ENCODE measurements around the gene GRIK4.

The GRIK4 gene

GRCh38 chr11:120929090-120929489, 417.5 kb downstream of the GRIK4 start:
- no peaks in the 10 kb centered on the region for H3K9me3 ChIP-seq (ENCODE audit: insufficient read depth, low read length)
- DNase-seq (ENCODE audit: low read depth, low spot score): no peak
- no peaks in the 10 kb centered on the region for H3K27me3 ChIP-seq (ENCODE audit: insufficient read depth, insufficient read length)
- no peaks in the 10 kb centered on the region for H3K36me3 ChIP-seq (ENCODE audit: insufficient read depth, insufficient read length, low read length)
- peaks cover 5% of the 10 kb centered on the region for H3K4me1 ChIP-seq (ENCODE audit: insufficient read depth, insufficient read length)
- H3K4me3 ChIP-seq (ENCODE audit: insufficient read length, low read depth): no peak overlapping the region
- TF ChIP-seq YY1 (IDR thresholded peaks at IDR 0.05; ENCODE audit: insufficient read depth, insufficient read length): no peak
- no peak for TF ChIP-seq SUZ12 (IDR thresholded peaks at IDR 0.05; ENCODE audit: extremely low read depth, insufficient read depth, insufficient read length)
- no peak for TF ChIP-seq ZNF274 (IDR thresholded peaks at IDR 0.05; ENCODE audit: low read depth, low read length)
- no peak overlapping the region for H3K9ac ChIP-seq (ENCODE audit: insufficient read length, low read depth)

GRCh38 chr11:120929664-120930154, 418.2 kb downstream of the GRIK4 start:
- Histone ChIP-seq H3K4me3 (ENCODE audit: insufficient read length, low read depth) (no peak overlapping the region), H3K9me3 (ENCODE audit: insufficient read depth, low read length) (no peaks in the 10 kb centered on the region), H3K36me3 (ENCODE audit: insufficient read depth, insufficient read length, low read length) (no peaks in the 10 kb centered on the region), H3K4me1 (ENCODE audit: insufficient read depth, insufficient read length) (peaks cover 5% of the 10 kb centered on the region), H3K9ac (ENCODE audit: insufficient read length, low read depth) (no peak overlapping the region), H3K27me3 (ENCODE audit: insufficient read depth, insufficient read length) (no peaks in the 10 kb centered on the region)
- DNase-seq (ENCODE audit: low read depth, low spot score): peak; percentile 80
- TF ChIP-seq SUZ12 (IDR thresholded peaks at IDR 0.05; ENCODE audit: extremely low read depth, insufficient read depth, insufficient read length) (no peak), ZNF274 (IDR thresholded peaks at IDR 0.05; ENCODE audit: low read depth, low read length) (no peak)

GRCh38 chr11:120931057-120931779, 419.7 kb downstream of the GRIK4 start:
- H3K9me3 ChIP-seq (ENCODE audit: insufficient read depth, low read length): no peaks in the 10 kb centered on the region
- no peak overlapping the region for H3K9ac ChIP-seq (ENCODE audit: insufficient read length, low read depth)
- TF ChIP-seq YY1 (IDR thresholded peaks at IDR 0.05; ENCODE audit: insufficient read depth, insufficient read length) (no peak), SUZ12 (IDR thresholded peaks at IDR 0.05; ENCODE audit: extremely low read depth, insufficient read depth, insufficient read length) (no peak), ZNF274 (IDR thresholded peaks at IDR 0.05; ENCODE audit: low read depth, low read length) (no peak)
- H3K27me3 ChIP-seq (ENCODE audit: insufficient read depth, insufficient read length): no peaks in the 10 kb centered on the region
- H3K4me3 ChIP-seq (ENCODE audit: insufficient read length, low read depth): no peak overlapping the region
- no peaks in the 10 kb centered on the region for H3K36me3 ChIP-seq (ENCODE audit: insufficient read depth, insufficient read length, low read length)
- peaks cover 5% of the 10 kb centered on the region for H3K4me1 ChIP-seq (ENCODE audit: insufficient read depth, insufficient read length)
- no peak for DNase-seq (ENCODE audit: low read depth, low spot score)

GRCh38 chr11:120932305-120932915, 420.9 kb downstream of the GRIK4 start:
- Histone ChIP-seq H3K36me3 (ENCODE audit: insufficient read depth, insufficient read length, low read length) (no peaks in the 10 kb centered on the region), H3K9ac (ENCODE audit: insufficient read length, low read depth) (no peak overlapping the region), H3K4me1 (ENCODE audit: insufficient read depth, insufficient read length) (peaks cover 5% of the 10 kb centered on the region), H3K4me3 (ENCODE audit: insufficient read length, low read depth) (no peak overlapping the region), H3K27me3 (ENCODE audit: insufficient read depth, insufficient read length) (no peaks in the 10 kb centered on the region), H3K9me3 (ENCODE audit: insufficient read depth, low read length) (no peaks in the 10 kb centered on the region)
- DNase-seq (ENCODE audit: low read depth, low spot score): no peak
- TF ChIP-seq ZNF274 (IDR thresholded peaks at IDR 0.05; ENCODE audit: low read depth, low read length) (no peak), SUZ12 (IDR thresholded peaks at IDR 0.05; ENCODE audit: extremely low read depth, insufficient read depth, insufficient read length) (no peak), YY1 (IDR thresholded peaks at IDR 0.05; ENCODE audit: insufficient read depth, insufficient read length) (no peak)

- Histone ChIP-seq H3K27me3 (ENCODE audit: insufficient read depth, insufficient read length) (no peaks in the 10 kb centered on the region), H3K9me3 (ENCODE audit: insufficient read depth, low read length) (no peaks in the 10 kb centered on the region), H3K4me3 (ENCODE audit: insufficient read length, low read depth) (no peak overlapping the region), H3K4me1 (ENCODE audit: insufficient read depth, insufficient read length) (peaks cover 5% of the 10 kb centered on the region), H3K36me3 (ENCODE audit: insufficient read depth, insufficient read length, low read length) (no peaks in the 10 kb centered on the region), H3K9ac (ENCODE audit: insufficient read length, low read depth) (no peak overlapping the region)
- no peak for TF ChIP-seq YY1 (IDR thresholded peaks at IDR 0.05; ENCODE audit: insufficient read depth, insufficient read length)
- no peak for DNase-seq (ENCODE audit: low read depth, low spot score)
These were observed 424.8 kb downstream of the GRIK4 start for GRCh38 chr11:120936356-120936755.

GRCh38 chr11:120937501-120937900, 426.0 kb downstream of the GRIK4 start:
- no peaks in the 10 kb centered on the region for H3K9me3 ChIP-seq (ENCODE audit: insufficient read depth, low read length)
- no peak overlapping the region for H3K4me3 ChIP-seq (ENCODE audit: insufficient read length, low read depth)
- DNase-seq (ENCODE audit: low read depth, low spot score): no peak
- no peaks in the 10 kb centered on the region for H3K27me3 ChIP-seq (ENCODE audit: insufficient read depth, insufficient read length)
- H3K36me3 ChIP-seq (ENCODE audit: insufficient read depth, insufficient read length, low read length): no peaks in the 10 kb centered on the region
- H3K9ac ChIP-seq (ENCODE audit: insufficient read length, low read depth): no peak overlapping the region
- no peaks in the 10 kb centered on the region for H3K4me1 ChIP-seq (ENCODE audit: insufficient read depth, insufficient read length)
- TF ChIP-seq ZNF274 (IDR thresholded peaks at IDR 0.05; ENCODE audit: low read depth, low read length): no peak
- no peak for TF ChIP-seq SUZ12 (IDR thresholded peaks at IDR 0.05; ENCODE audit: extremely low read depth, insufficient read depth, insufficient read length)
- no peak for TF ChIP-seq YY1 (IDR thresholded peaks at IDR 0.05; ENCODE audit: insufficient read depth, insufficient read length)

GRCh38 chr11:120938260-120938659, 426.7 kb downstream of the GRIK4 start:
- no peaks in the 10 kb centered on the region for H3K27me3 ChIP-seq (ENCODE audit: insufficient read depth, insufficient read length)

More at GRCh38 chr11:120938260-120938659, 426.7 kb downstream of the GRIK4 start:
- Histone ChIP-seq H3K9ac (ENCODE audit: insufficient read length, low read depth) (no peak overlapping the region), H3K9me3 (ENCODE audit: insufficient read depth, low read length) (no peaks in the 10 kb centered on the region), H3K4me3 (ENCODE audit: insufficient read length, low read depth) (no peak overlapping the region), H3K4me1 (ENCODE audit: insufficient read depth, insufficient read length) (no peaks in the 10 kb centered on the region), H3K36me3 (ENCODE audit: insufficient read depth, insufficient read length, low read length) (no peaks in the 10 kb centered on the region)
- TF ChIP-seq ZNF274 (IDR thresholded peaks at IDR 0.05; ENCODE audit: low read depth, low read length): no peak
- TF ChIP-seq SUZ12 (IDR thresholded peaks at IDR 0.05; ENCODE audit: extremely low read depth, insufficient read depth, insufficient read length): no peak
- no peak for TF ChIP-seq YY1 (IDR thresholded peaks at IDR 0.05; ENCODE audit: insufficient read depth, insufficient read length)
- DNase-seq (ENCODE audit: low read depth, low spot score): no peak

All from NT2/D1 (cell line).